ENCODE results near the gene ADAMTS6. TPM values are rescaled to one million over a fixed set of nuclear protein-coding genes. Genes with fewer than 3 reads are reported as not detected.

ADAMTS6 gene
- total and polyA plus RNA-seq, 2 experiments from 2014 or later = 3.4 to 21.0 TPM

DNA sequence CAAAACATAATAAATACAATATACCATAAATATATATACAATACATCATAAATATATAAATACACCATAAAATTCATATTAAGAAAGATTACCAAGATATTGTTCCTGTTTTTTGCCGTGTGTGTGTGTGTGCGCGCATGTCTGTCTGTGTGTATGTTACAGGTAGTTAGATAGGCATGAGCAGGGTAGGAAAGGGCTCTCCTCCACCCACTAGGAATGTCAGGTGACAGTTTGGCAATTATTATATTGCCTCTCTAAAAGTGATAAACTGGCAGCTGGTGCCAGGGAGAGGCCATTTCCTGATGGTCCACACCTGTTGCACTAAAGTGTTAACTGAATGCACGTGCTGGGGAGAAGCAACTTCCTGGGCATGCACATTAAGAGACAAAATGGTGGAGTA is 232.8 kb downstream of the ADAMTS6 start:
- 95% methylated on average over 4 of the region's 4 CpGs for WGBS (ENCODE audit: low lambda C conversion rate, missing lambda C conversion rate)
- no peak overlapping the region for H2AFZ ChIP-seq
- no peaks in the 10 kb centered on the region for H3K79me2 ChIP-seq
- no peaks in the 10 kb centered on the region for H3K9me2 ChIP-seq (replicated peaks; ENCODE audit: insufficient read depth)
- no peaks in the 10 kb centered on the region for H4K20me1 ChIP-seq (ENCODE audit: insufficient read depth, poor library complexity, severe bottlenecking)
- H3K4me3 ChIP-seq = no peak overlapping the region
- no peak for TF ChIP-seq EZH2 (IDR thresholded peaks at IDR 0.05; ENCODE audit: borderline replicate concordance)
- TF ChIP-seq, protein P1, sequence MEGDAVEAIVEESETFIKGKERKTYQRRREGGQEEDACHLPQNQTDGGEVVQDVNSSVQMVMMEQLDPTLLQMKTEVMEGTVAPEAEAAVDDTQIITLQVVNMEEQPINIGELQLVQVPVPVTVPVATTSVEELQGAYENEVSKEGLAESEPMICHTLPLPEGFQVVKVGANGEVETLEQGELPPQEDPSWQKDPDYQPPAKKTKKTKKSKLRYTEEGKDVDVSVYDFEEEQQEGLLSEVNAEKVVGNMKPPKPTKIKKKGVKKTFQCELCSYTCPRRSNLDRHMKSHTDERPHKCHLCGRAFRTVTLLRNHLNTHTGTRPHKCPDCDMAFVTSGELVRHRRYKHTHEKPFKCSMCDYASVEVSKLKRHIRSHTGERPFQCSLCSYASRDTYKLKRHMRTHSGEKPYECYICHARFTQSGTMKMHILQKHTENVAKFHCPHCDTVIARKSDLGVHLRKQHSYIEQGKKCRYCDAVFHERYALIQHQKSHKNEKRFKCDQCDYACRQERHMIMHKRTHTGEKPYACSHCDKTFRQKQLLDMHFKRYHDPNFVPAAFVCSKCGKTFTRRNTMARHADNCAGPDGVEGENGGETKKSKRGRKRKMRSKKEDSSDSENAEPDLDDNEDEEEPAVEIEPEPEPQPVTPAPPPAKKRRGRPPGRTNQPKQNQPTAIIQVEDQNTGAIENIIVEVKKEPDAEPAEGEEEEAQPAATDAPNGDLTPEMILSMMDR (IDR thresholded peaks at IDR 0.05; ENCODE audit: poor library complexity) = no peak
- no peak for TF ChIP-seq EZH2phosphoT487 (IDR thresholded peaks at IDR 0.05; ENCODE audit: low read depth, severe bottlenecking, unreplicated experiment)
- H3K36me3 ChIP-seq (replicated peaks; ENCODE audit: insufficient read depth, low read depth) = no peaks in the 10 kb centered on the region
- H3K27me3 ChIP-seq = no peaks in the 10 kb centered on the region
- no peak overlapping the region for H3K4me2 ChIP-seq
- no peaks in the 10 kb centered on the region for H3K4me1 ChIP-seq (ENCODE audit: insufficient read depth)
- no peak for DNase-seq (ENCODE audit: low spot score)
- no peaks in the 10 kb centered on the region for H3K9me3 ChIP-seq (ENCODE audit: low read depth)
- H3K27ac ChIP-seq = no peak overlapping the region

DNA sequence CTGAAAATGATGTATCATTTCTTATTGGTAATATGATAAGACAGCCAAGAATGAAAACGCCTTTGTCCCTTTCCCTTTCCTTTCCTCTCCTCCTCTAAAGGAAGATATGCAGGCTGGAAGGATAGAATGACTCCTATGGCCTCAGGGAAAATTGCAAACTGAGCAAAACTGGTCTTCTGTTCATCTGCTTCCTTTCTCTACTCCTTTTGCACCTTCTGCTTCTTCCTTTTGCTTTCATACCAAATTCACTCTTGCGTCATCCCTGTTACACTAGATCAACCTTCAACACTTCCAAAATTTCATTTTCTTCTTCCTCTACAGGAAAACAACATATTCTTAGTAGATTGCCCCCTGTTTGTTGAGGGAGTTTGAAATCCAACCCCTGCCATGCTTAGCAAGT is 234.1 kb downstream of the ADAMTS6 start:
- TF ChIP-seq, protein P1 (IDR thresholded peaks at IDR 0.05; ENCODE audit: poor library complexity) = no peak
- TF ChIP-seq EZH2 (IDR thresholded peaks at IDR 0.05; ENCODE audit: borderline replicate concordance) (no peak), EZH2phosphoT487 (IDR thresholded peaks at IDR 0.05; ENCODE audit: low read depth, severe bottlenecking, unreplicated experiment) (no peak)
- Histone ChIP-seq H3K4me1 (ENCODE audit: insufficient read depth) (no peaks in the 10 kb centered on the region), H3K27me3 (no peaks in the 10 kb centered on the region), H3K36me3 (replicated peaks; ENCODE audit: insufficient read depth, low read depth) (no peaks in the 10 kb centered on the region), H3K27ac (no peak overlapping the region), H2AFZ (no peak overlapping the region), H3K79me2 (no peaks in the 10 kb centered on the region), H3K9me3 (ENCODE audit: low read depth) (no peaks in the 10 kb centered on the region), H3K9me2 (replicated peaks; ENCODE audit: insufficient read depth) (no peaks in the 10 kb centered on the region), H3K4me3 (no peak overlapping the region), H3K4me2 (no peak overlapping the region), H4K20me1 (ENCODE audit: insufficient read depth, poor library complexity, severe bottlenecking) (no peaks in the 10 kb centered on the region)
- no peak for DNase-seq (ENCODE audit: low spot score)
- 96% methylated on average over 2 of the region's 2 CpGs for WGBS (ENCODE audit: low lambda C conversion rate, missing lambda C conversion rate)

GRCh38 chr5:65246741-65247140 is 235.0 kb downstream of the ADAMTS6 start:
- Histone ChIP-seq H3K4me3 (no peak overlapping the region), H3K4me2 (no peak overlapping the region), H3K79me2 (no peaks in the 10 kb centered on the region), H3K4me1 (ENCODE audit: insufficient read depth) (no peaks in the 10 kb centered on the region), H3K36me3 (replicated peaks; ENCODE audit: insufficient read depth, low read depth) (no peaks in the 10 kb centered on the region), H2AFZ (no peak overlapping the region), H4K20me1 (ENCODE audit: insufficient read depth, poor library complexity, severe bottlenecking) (no peaks in the 10 kb centered on the region), H3K9me3 (ENCODE audit: low read depth) (no peaks in the 10 kb centered on the region), H3K27me3 (no peaks in the 10 kb centered on the region), H3K9me2 (replicated peaks; ENCODE audit: insufficient read depth) (no peaks in the 10 kb centered on the region), H3K27ac (no peak overlapping the region)
- WGBS (ENCODE audit: low lambda C conversion rate, missing lambda C conversion rate) = 94% methylated on average over 4 of the region's 4 CpGs
- no peak for DNase-seq (ENCODE audit: low spot score)
- no peak for TF ChIP-seq EZH2 (IDR thresholded peaks at IDR 0.05; ENCODE audit: borderline replicate concordance)
- TF ChIP-seq EZH2phosphoT487 (IDR thresholded peaks at IDR 0.05; ENCODE audit: low read depth, severe bottlenecking, unreplicated experiment) = no peak
- TF ChIP-seq, protein P1 (IDR thresholded peaks at IDR 0.05; ENCODE audit: poor library complexity) = no peak

GRCh38 chr5:65244031-65244430 is 237.7 kb downstream of the ADAMTS6 start:
- H2AFZ ChIP-seq = no peak overlapping the region
- H3K27me3 ChIP-seq = no peaks in the 10 kb centered on the region
- H3K9me3 ChIP-seq (ENCODE audit: low read depth) = no peaks in the 10 kb centered on the region
- H4K20me1 ChIP-seq (ENCODE audit: insufficient read depth, poor library complexity, severe bottlenecking) = no peaks in the 10 kb centered on the region
- H3K4me1 ChIP-seq (ENCODE audit: insufficient read depth) = no peaks in the 10 kb centered on the region
- no peak overlapping the region for H3K4me3 ChIP-seq
- DNase-seq (ENCODE audit: low spot score) = no peak
- H3K9me2 ChIP-seq (replicated peaks; ENCODE audit: insufficient read depth) = no peaks in the 10 kb centered on the region
- no peak for TF ChIP-seq EZH2 (IDR thresholded peaks at IDR 0.05; ENCODE audit: borderline replicate concordance)
- TF ChIP-seq EZH2phosphoT487 (IDR thresholded peaks at IDR 0.05; ENCODE audit: low read depth, severe bottlenecking, unreplicated experiment) = no peak
- H3K4me2 ChIP-seq = no peak overlapping the region
- H3K27ac ChIP-seq = no peak overlapping the region
- H3K36me3 ChIP-seq (replicated peaks; ENCODE audit: insufficient read depth, low read depth) = no peaks in the 10 kb centered on the region
- WGBS (ENCODE audit: low lambda C conversion rate, missing lambda C conversion rate) = 96% methylated on average over 4 of the region's 4 CpGs
- H3K79me2 ChIP-seq = no peaks in the 10 kb centered on the region

All from hepatocyte (in vitro differentiated cells).